ENCODE data around the gene SLK. TPM values are rescaled to one million over a fixed set of nuclear protein-coding genes. Genes with fewer than 3 reads are reported as not detected.

SLK gene
- total RNA-seq, 2 experiments from 2014 or later = 20.5 to 20.8 TPM

DNA sequence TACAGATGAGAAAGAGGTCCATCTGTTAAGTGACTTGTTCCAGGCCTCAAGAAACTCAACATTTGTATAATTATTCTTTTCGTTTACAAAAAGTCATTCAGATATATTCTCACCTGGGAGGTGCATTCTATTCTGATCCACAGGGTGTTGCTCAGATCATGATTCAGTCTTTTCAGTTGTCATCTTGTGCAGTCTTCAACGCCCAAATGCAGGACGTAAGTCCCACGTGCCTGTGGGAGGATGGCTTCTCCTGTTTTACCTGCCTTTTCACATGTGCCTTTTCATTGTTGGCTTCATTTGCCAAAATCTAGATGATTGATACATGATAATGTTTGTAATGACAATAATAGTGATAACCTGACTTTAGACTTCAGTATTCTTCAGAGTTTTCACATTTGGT, 46.5 kb downstream of the SLK start:
- TF ChIP-seq, protein P1, sequence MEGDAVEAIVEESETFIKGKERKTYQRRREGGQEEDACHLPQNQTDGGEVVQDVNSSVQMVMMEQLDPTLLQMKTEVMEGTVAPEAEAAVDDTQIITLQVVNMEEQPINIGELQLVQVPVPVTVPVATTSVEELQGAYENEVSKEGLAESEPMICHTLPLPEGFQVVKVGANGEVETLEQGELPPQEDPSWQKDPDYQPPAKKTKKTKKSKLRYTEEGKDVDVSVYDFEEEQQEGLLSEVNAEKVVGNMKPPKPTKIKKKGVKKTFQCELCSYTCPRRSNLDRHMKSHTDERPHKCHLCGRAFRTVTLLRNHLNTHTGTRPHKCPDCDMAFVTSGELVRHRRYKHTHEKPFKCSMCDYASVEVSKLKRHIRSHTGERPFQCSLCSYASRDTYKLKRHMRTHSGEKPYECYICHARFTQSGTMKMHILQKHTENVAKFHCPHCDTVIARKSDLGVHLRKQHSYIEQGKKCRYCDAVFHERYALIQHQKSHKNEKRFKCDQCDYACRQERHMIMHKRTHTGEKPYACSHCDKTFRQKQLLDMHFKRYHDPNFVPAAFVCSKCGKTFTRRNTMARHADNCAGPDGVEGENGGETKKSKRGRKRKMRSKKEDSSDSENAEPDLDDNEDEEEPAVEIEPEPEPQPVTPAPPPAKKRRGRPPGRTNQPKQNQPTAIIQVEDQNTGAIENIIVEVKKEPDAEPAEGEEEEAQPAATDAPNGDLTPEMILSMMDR (IDR thresholded peaks at IDR 0.05) = no peak
- H3K4me3 Mint-ChIP-seq = no peak overlapping the region
- intact Hi-C loops (cut with DNase I, micrococcal nuclease) = no loop called here
- DNase-seq = no peak
- ATAC-seq (ENCODE audit: poor library complexity) = no peak
- H3K27me3 Mint-ChIP-seq = no peaks in the 10 kb centered on the region
- H3K9me3 ChIP-seq (ENCODE audit: control insufficient read depth in 1 of 2, insufficient read depth in 1 of 2, low read length in 2 of 2) = no peaks in the 10 kb centered on the region
- H3K36me3 Mint-ChIP-seq (ENCODE audit: low read depth) = peaks cover 82% of the 10 kb centered on the region
- no peaks in the 10 kb centered on the region for H3K27me3 ChIP-seq (ENCODE audit: control insufficient read depth in 1 of 2, insufficient read depth in 2 of 2, low read length in 2 of 2)
- no peaks in the 10 kb centered on the region for H3K4me1 ChIP-seq (ENCODE audit: insufficient read depth, low read length)
- peaks cover 40% of the 10 kb centered on the region for H3K36me3 ChIP-seq (ENCODE audit: insufficient read depth, low read length)
- H3K27ac ChIP-seq (ENCODE audit: low read depth in 1 of 2, low read length in 2 of 2) = no peak overlapping the region
- ChIA-PET POLR2A (no interaction called here), CTCF (interaction anchor here (0.9 kb wide), 1 partner anchor 12 kb away, joined by 3 read pairs; no protein-coding TSS in a partner anchor)
- no peaks in the 10 kb centered on the region for H3K9me3 Mint-ChIP-seq
- H3K27ac Mint-ChIP-seq = no peak overlapping the region
- no peak overlapping the region for H3K4me3 ChIP-seq (ENCODE audit: low read length)
- H3K4me1 Mint-ChIP-seq (ENCODE audit: low read depth) = no peaks in the 10 kb centered on the region

DNA sequence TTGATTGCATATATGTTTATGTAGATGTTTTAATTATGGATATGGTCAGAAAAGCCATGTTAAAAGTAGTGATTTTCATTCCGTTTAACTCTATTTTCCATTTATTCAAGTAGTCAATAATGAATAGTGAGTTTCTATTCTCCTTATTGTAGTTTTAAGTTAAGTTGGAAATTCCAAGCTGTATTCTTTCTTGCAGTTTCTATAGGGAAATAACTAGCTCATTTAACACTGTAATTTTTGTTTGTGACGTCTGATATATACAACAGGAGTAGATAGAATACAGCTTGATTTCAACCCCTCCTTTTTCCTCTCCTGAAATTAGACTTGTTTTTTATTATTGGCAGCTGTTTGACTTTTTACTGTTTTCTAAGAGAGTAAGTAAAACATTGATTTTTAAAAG, 47.2 kb downstream of the SLK start:
- DNase-seq = no peak
- Histone ChIP-seq H3K27ac (ENCODE audit: low read depth in 1 of 2, low read length in 2 of 2) (no peak overlapping the region), H3K27me3 (ENCODE audit: control insufficient read depth in 1 of 2, insufficient read depth in 2 of 2, low read length in 2 of 2) (no peaks in the 10 kb centered on the region), H3K4me1 (ENCODE audit: insufficient read depth, low read length) (no peaks in the 10 kb centered on the region), H3K9me3 (ENCODE audit: control insufficient read depth in 1 of 2, insufficient read depth in 1 of 2, low read length in 2 of 2) (no peaks in the 10 kb centered on the region), H3K4me3 (ENCODE audit: low read length) (no peak overlapping the region), H3K36me3 (ENCODE audit: insufficient read depth, low read length) (peaks cover 40% of the 10 kb centered on the region)
- no peaks in the 10 kb centered on the region for H3K27me3 Mint-ChIP-seq
- no peak overlapping the region for H3K27ac Mint-ChIP-seq
- no peak overlapping the region for H3K4me3 Mint-ChIP-seq
- no peaks in the 10 kb centered on the region for H3K4me1 Mint-ChIP-seq (ENCODE audit: low read depth)
- TF ChIP-seq, protein P1 (IDR thresholded peaks at IDR 0.05) = no peak
- no peak for ATAC-seq (ENCODE audit: poor library complexity)
- peaks cover 83% of the 10 kb centered on the region for H3K36me3 Mint-ChIP-seq (ENCODE audit: low read depth)
- CTCF ChIA-PET = no interaction called here
- no peaks in the 10 kb centered on the region for H3K9me3 Mint-ChIP-seq
- POLR2A ChIA-PET = no interaction called here
- intact Hi-C loops (cut with DNase I, micrococcal nuclease) = no loop called here

DNA sequence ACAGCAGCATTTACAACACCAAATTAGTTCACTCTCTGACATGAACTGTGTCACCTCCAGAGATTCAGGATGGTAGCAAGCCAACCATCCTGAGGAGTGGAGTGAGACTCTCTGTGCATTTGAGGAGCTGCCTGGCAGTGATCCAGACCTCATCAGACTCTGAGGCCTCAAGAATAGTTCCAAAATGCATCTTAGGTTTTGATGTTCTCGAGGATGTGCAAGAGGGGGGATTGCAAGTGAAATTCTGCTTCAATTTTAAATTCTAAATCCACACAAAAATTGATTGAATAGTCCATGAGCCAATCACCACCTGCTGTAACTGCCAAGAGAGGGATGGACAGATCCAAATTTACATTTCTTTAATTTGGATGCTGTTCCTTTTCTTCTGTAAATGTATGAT, 49.7 kb downstream of the SLK start:
- Histone ChIP-seq H3K27ac (ENCODE audit: low read depth in 1 of 2, low read length in 2 of 2) (no peak overlapping the region), H3K27me3 (ENCODE audit: control insufficient read depth in 1 of 2, insufficient read depth in 2 of 2, low read length in 2 of 2) (no peaks in the 10 kb centered on the region), H3K9me3 (ENCODE audit: control insufficient read depth in 1 of 2, insufficient read depth in 1 of 2, low read length in 2 of 2) (no peaks in the 10 kb centered on the region), H3K36me3 (ENCODE audit: insufficient read depth, low read length) (peaks cover 56% of the 10 kb centered on the region), H3K4me1 (ENCODE audit: insufficient read depth, low read length) (no peaks in the 10 kb centered on the region), H3K4me3 (ENCODE audit: low read length) (no peak overlapping the region)
- ChIA-PET CTCF (interaction anchor here (2.1 kb wide), 1 partner anchor 128 kb away, joined by 6 read pairs; no protein-coding TSS in a partner anchor), POLR2A (no interaction called here)
- intact Hi-C loops (cut with DNase I, micrococcal nuclease) = no loop called here
- DNase-seq = no peak
- no peak for ATAC-seq (ENCODE audit: poor library complexity)
- no peak overlapping the region for H3K4me3 Mint-ChIP-seq
- TF ChIP-seq, protein P1 (IDR thresholded peaks at IDR 0.05) = no peak
- no peaks in the 10 kb centered on the region for H3K27me3 Mint-ChIP-seq
- no peaks in the 10 kb centered on the region for H3K4me1 Mint-ChIP-seq (ENCODE audit: low read depth)
- no peaks in the 10 kb centered on the region for H3K9me3 Mint-ChIP-seq
- H3K27ac Mint-ChIP-seq = no peak overlapping the region
- peaks cover 87% of the 10 kb centered on the region for H3K36me3 Mint-ChIP-seq (ENCODE audit: low read depth)
